ENCODE results near the gene SOX2.
"Not testable (repeated sequence)": the region's sequence is repeated elsewhere in the genome, so short reads cannot be mapped to it uniquely, and the experiment has no call there.

SOX2 gene

GRCh38 chr3:181724192-181724965 is 12.7 kb downstream of the SOX2 start:
- DNase-seq, result no peak

GRCh38 chr3:181725131-181725731 is 13.5 kb downstream of the SOX2 start:
- no peak for DNase-seq

- no peak for DNase-seq
Observed at GRCh38 chr3:181725830-181726229, 14.1 kb downstream of the SOX2 start.

- no peak for DNase-seq
Observed at GRCh38 chr3:181726351-181727330, 14.9 kb downstream of the SOX2 start.

- DNase-seq, result no peak
Observed at GRCh38 chr3:181727341-181728032, 15.8 kb downstream of the SOX2 start.

- DNase-seq, result no peak
Observed at GRCh38 chr3:181728470-181729340, 17.0 kb downstream of the SOX2 start.

GRCh38 chr3:181729341-181729869 is 17.7 kb downstream of the SOX2 start:
- DNase-seq, result no peak

GRCh38 chr3:181730316-181730715 is 18.6 kb downstream of the SOX2 start:
- no peak for DNase-seq

GRCh38 chr3:181730934-181731333 is 19.2 kb downstream of the SOX2 start:
- no peak for DNase-seq

- no peak for DNase-seq
Observed at GRCh38 chr3:181735911-181736310, 24.2 kb downstream of the SOX2 start.

- no peak for DNase-seq
Observed at GRCh38 chr3:181738551-181738950, 26.8 kb downstream of the SOX2 start.

- no peak for DNase-seq
Observed at GRCh38 chr3:181739628-181740027, 27.9 kb downstream of the SOX2 start.

GRCh38 chr3:181741417-181741816 is 29.7 kb downstream of the SOX2 start:
- DNase-seq, result no peak

GRCh38 chr3:181752202-181752671 is 40.5 kb downstream of the SOX2 start:
- no peak for DNase-seq

GRCh38 chr3:181753391-181753790 is 41.7 kb downstream of the SOX2 start:
- no peak for DNase-seq

- DNase-seq, result no peak
Observed at GRCh38 chr3:181755959-181756358, 44.2 kb downstream of the SOX2 start.

GRCh38 chr3:181756645-181757297 is 45.0 kb downstream of the SOX2 start:
- DNase-seq, result no peak

- no peak for DNase-seq
Observed at GRCh38 chr3:181757694-181758306, 46.1 kb downstream of the SOX2 start.

- DNase-seq, result no peak
Observed at GRCh38 chr3:181761906-181762305, 50.2 kb downstream of the SOX2 start.

- not testable (repeated sequence) for DNase-seq
Observed at GRCh38 chr3:181764033-181764432, 52.3 kb downstream of the SOX2 start.
